GM18951 (cell line): ENCODE data around the gene NT5C1A.

Source experiments
- POLR2A ChIP-seq: IDR thresholded peaks from 4 replicates; pipeline ENCODE4 v1.6.1; 2011; ENCODE audit warnings: mild to moderate bottlenecking; ENCODE audit not compliant: insufficient read length, insufficient read depth; ENCODE audit errors: extremely low read depth
- in situ Hi-C: fragments of 300-500 bp; cut with MboI; formaldehyde crosslinking; loops from one replicate; pipeline ENCODE4 v1.12.0; 2022; ENCODE audit warnings: low sequenced_read_pairs, mixed read lengths, inconsistent platforms; ENCODE audit not compliant: unreplicated experiment

Gene NT5C1A

GRCh38 chr1:39671793-39672550, at the start of gene NT5C1A:
Gene NT5C1A, minus strand, starts transcription at chr1:39672107. Its CDS starts 69 bp downstream, at chr1:39672038.
- in situ Hi-C loops, result no loop called here
- TF ChIP-seq POLR2A, result no peak

GRCh38 chr1:39721664-39722063, 49.8 kb upstream of the NT5C1A start:
- in situ Hi-C loops, result no loop called here
- no peak for TF ChIP-seq POLR2A

DNA sequence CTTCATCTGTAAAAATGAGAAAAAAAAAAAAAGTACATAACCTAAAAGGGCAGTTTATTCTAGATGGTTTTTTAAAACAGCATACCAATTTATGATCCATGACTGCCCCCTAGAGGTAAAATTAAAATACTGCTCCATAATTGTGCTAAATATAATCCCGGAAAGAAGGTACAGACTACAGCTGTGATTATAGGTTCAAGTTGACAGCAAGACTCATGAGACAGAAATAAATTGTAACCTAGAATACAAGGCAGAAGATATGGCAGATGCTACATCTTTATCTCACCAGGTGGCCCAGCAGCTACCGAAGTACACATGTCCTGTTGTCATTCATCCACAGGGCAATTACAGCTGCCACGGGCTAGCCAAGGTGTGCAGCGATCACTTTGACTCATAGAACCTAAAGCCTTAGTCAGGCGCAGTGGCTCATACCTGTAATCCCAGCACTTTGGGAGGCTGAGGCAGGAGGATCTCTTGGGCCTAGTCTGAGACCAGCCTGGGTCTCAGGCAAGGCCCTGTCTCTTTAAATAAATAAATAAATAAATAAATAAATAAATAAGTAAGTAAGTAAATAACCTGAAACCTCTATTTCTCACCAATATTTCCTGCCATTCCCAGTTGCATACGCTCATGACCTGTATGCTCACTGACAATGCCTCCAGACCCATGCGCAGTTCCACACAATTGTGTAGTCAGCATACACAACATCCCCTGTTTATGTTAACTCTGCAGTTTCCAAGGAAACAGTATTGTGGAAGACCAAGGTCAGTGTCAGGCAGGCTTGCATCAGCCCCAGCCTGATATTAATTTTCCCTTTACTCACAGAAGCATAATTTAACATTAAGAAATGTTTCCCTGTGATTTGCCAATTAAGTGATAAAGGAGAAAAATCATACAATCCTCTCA, 48.4 kb upstream of the NT5C1A start:
- in situ Hi-C loops, result no loop called here
- TF ChIP-seq POLR2A, result no peak

- in situ Hi-C loops, result no loop called here
- no peak for TF ChIP-seq POLR2A
These were observed 45.9 kb upstream of the NT5C1A start for GRCh38 chr1:39717809-39718208.

DNA sequence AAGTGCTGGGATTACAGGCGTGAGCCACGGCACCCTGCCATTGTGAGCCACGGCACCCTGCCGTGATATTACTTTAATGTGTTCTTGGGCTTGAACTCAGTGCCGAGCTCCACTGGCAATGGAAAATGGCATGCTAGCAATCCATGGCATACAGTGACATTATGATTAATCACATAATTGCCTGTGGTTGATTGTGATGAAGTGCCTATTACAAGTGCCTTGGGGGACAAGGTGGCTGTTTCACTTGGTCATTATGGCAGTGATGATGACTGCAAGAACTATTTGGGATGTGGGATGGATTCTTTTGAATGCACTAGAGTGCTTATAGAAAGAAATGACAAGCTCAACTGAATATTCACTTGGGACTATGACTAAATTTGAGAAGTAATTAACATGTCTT, 41.6 kb upstream of the NT5C1A start:
- TF ChIP-seq POLR2A, result no peak
- in situ Hi-C loops, result no loop called here

DNA sequence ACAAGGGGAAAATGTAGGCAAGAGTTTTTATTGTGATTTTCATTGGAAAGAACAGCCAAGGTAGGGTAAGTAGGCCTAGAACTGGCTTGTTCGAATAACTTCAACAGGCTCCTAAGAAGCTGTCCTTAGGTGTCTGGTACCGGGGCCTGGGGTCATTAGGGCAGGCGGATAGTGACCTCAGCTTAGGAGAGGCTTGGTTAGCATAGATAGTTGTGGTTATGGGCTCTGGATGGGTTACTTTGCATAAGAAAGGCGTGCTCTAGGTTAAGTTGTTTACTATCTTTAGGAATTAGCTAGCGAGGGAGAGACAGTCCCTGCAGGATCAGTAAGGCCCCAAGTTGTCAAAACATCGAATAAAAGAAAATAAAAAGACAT, 40.0 kb upstream of the NT5C1A start:
- in situ Hi-C loops, result no loop called here
- no peak for TF ChIP-seq POLR2A

DNA sequence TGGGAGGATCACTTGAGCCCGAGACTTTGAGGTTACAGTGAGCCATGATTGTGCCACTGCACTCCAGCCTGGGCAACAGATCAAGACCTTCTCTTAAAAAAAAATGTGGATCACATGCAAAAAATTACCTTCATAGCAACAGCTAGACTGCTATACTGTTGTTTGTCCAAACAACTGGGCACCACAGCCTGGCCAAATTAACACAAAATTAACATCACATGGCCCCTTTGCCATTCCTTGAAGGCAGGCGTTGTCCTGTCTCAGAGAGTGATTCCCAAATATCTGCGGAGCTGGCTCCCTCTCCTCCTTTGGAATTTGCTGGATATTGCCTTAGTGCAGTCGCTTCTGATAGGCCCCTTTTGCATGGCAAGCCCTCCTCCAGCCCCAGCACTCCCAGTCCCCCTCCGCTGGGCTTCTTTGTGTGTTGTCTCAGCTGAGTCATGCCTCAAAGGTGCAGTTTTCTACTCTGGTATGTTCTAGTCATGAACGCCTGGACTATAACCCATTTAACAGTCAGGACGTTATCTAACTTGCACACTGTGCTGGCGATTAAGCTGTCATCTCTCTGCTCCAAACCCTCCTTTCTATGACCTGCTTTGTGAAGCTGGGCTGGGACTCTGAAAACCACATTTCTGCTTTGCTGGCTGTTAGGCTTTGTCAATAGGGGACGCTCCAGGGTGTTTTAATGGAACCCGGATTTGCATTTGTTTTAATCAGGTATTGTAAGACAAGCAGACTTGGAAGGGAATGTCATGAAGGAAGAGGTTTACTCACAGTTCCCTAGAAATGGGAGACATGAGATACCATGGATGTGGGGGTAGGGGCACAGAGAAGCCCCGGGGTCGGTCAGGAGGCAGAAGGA, 39.4 kb upstream of the NT5C1A start:
- in situ Hi-C loops, result no loop called here
- TF ChIP-seq POLR2A, result no peak

DNA sequence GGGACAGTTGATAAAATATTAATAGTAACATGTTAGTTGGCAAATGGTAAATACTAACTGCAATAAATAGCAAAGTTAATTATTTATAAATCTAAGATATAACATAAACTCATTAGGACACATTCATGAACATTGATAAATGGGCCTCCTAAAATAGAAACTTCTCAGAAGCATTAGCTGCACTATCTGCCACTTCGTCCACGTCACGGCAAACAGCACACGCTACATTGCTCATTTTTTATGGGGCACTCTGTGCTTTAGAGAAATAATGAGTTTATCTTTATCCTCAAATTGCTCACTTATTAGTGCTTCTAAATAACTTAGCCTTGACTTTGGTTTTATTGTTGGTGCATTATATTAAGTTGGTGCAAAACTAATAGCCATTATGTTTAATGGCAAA, 35.6 kb upstream of the NT5C1A start:
- in situ Hi-C loops, result no loop called here
- TF ChIP-seq POLR2A, result no peak

GRCh38 chr1:39704757-39705156, 32.9 kb upstream of the NT5C1A start:
- in situ Hi-C loops, result no loop called here
- TF ChIP-seq POLR2A, result no peak

DNA sequence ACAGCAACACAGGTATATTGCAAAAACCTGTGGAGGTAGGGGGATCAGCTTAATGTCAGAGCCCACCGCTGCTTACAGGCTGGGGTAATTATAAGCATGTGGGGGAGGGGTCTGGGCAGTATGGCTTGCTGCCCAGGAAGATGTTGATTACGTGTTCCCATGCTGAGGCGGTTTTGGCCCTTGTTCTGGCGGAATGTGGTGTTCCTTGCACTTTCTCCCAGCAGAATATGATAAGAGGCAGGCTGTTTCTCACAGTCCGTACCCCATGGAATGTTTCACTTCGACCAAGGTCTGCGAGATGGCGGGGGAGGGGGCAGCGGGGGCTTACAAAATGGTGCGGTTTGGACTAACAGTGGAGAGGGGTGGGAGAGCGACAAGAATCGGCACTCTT, 29.1 kb upstream of the NT5C1A start:
- in situ Hi-C loops, result no loop called here
- no peak for TF ChIP-seq POLR2A

- no peak for TF ChIP-seq POLR2A
- in situ Hi-C loops, result no loop called here
These were observed 28.4 kb upstream of the NT5C1A start for GRCh38 chr1:39700348-39700747.

- in situ Hi-C loops, result no loop called here
- TF ChIP-seq POLR2A, result no peak
These were observed 27.5 kb upstream of the NT5C1A start for GRCh38 chr1:39699419-39699818.

DNA sequence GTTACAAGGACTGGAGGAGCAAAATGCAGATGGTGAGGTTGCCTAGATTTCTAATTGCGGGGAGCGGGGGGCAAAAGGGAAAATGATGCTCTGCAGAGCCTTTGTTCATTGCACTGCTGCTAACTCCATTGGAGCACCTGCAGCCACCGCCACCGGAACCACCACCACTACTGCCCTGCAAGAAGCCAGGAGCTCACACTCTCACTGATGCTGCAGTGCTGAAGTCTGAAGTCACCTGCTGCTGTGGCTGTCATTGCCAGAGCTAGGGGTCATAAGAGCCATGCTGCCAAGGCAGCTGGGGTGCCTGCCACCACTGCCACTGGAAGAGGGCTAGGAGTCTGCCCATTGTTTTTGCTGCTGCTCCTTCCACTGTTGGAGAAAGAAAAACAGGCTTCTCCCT, 26.7 kb upstream of the NT5C1A start:
- TF ChIP-seq POLR2A, result no peak
- in situ Hi-C loops, result no loop called here
